ENCODE data around the gene CPVL.

CPVL gene

DNA sequence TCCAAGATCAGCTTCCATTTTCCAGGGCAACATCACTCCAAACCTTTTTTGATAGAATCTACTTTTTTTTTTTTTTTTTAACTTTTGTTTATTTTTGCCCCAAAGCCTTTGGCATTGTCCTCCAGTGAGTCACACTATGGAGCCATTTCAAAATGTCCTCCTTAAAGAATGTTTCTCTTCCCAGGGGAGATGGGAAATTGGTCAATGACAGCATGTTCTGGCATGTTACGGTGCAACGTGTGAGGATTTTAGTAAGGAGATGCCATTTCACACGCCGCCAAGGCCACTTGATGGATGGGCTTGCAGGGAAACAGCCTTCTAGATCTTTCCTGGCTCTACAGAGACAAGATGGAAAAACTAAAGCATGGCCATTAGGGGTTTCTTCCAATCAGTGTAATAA lies 157.5 kb downstream of the CPVL start:
- no peak for TF ChIP-seq EZH2 (IDR thresholded peaks at IDR 0.05; ENCODE audit: borderline replicate concordance, low read depth, low read length, severe bottlenecking)
- TF ChIP-seq, protein P1, sequence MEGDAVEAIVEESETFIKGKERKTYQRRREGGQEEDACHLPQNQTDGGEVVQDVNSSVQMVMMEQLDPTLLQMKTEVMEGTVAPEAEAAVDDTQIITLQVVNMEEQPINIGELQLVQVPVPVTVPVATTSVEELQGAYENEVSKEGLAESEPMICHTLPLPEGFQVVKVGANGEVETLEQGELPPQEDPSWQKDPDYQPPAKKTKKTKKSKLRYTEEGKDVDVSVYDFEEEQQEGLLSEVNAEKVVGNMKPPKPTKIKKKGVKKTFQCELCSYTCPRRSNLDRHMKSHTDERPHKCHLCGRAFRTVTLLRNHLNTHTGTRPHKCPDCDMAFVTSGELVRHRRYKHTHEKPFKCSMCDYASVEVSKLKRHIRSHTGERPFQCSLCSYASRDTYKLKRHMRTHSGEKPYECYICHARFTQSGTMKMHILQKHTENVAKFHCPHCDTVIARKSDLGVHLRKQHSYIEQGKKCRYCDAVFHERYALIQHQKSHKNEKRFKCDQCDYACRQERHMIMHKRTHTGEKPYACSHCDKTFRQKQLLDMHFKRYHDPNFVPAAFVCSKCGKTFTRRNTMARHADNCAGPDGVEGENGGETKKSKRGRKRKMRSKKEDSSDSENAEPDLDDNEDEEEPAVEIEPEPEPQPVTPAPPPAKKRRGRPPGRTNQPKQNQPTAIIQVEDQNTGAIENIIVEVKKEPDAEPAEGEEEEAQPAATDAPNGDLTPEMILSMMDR (IDR thresholded peaks at IDR 0.05; ENCODE audit: borderline replicate concordance, extremely low read depth, low read length, poor library complexity, severe bottlenecking) = no peak
- no peak for DNase-seq
- Histone ChIP-seq H3K27ac (ENCODE audit: low read length) (no peak overlapping the region), H3K9me3 (ENCODE audit: insufficient read depth, low read length, severe bottlenecking) (no peaks in the 10 kb centered on the region), H2AFZ (ENCODE audit: low read depth, low read length) (no peak overlapping the region), H3K9ac (ENCODE audit: low read depth, low read length) (no peak overlapping the region), H3K27me3 (ENCODE audit: insufficient read depth, low read length, poor library complexity) (no peaks in the 10 kb centered on the region), H3K4me3 (ENCODE audit: low read depth in 1 of 2, low read length in 2 of 2) (no peak overlapping the region), H3K79me2 (ENCODE audit: insufficient read depth, low read length) (no peaks in the 10 kb centered on the region), H3K4me2 (ENCODE audit: insufficient read depth, low read length) (no peak overlapping the region), H3K4me1 (ENCODE audit: insufficient read depth, low read length) (no peaks in the 10 kb centered on the region), H3K36me3 (ENCODE audit: insufficient read depth, low read length) (no peaks in the 10 kb centered on the region), H4K20me1 (ENCODE audit: insufficient read depth, low read length) (no peaks in the 10 kb centered on the region)
- ATAC-seq (ENCODE audit: insufficient read depth, low read depth) = no peak

DNA sequence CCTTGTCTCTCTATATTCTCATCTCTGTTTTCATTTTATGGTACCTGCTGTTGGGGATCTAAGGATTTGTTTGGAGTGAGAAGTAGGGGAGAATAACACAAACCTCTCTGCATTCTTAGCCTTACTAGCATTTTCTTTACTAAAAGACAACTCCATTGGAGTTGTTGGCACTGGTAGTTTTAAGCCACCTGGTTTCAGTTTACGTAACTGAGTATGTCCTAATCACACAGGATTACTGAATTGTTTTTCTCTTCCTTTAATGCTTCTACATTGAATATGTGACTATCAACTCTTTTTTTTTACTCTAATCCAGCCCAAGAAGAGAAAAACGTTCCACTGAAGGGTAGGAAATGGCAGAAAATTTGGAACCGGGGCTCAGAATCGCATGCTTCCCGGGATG lies 158.2 kb downstream of the CPVL start:
- H3K36me3 ChIP-seq (ENCODE audit: insufficient read depth, low read length) = no peaks in the 10 kb centered on the region
- DNase-seq = no peak
- H3K79me2 ChIP-seq (ENCODE audit: insufficient read depth, low read length) = no peaks in the 10 kb centered on the region
- no peak overlapping the region for H3K27ac ChIP-seq (ENCODE audit: low read length)
- H3K9me3 ChIP-seq (ENCODE audit: insufficient read depth, low read length, severe bottlenecking) = no peaks in the 10 kb centered on the region
- H3K4me3 ChIP-seq (ENCODE audit: low read depth in 1 of 2, low read length in 2 of 2) = no peak overlapping the region
- H3K27me3 ChIP-seq (ENCODE audit: insufficient read depth, low read length, poor library complexity) = no peaks in the 10 kb centered on the region
- no peaks in the 10 kb centered on the region for H3K4me1 ChIP-seq (ENCODE audit: insufficient read depth, low read length)
- H2AFZ ChIP-seq (ENCODE audit: low read depth, low read length) = no peak overlapping the region
- H3K4me2 ChIP-seq (ENCODE audit: insufficient read depth, low read length) = no peak overlapping the region
- H4K20me1 ChIP-seq (ENCODE audit: insufficient read depth, low read length) = no peaks in the 10 kb centered on the region
- TF ChIP-seq EZH2 (IDR thresholded peaks at IDR 0.05; ENCODE audit: borderline replicate concordance, low read depth, low read length, severe bottlenecking) = no peak
- TF ChIP-seq, protein P1 (IDR thresholded peaks at IDR 0.05; ENCODE audit: borderline replicate concordance, extremely low read depth, low read length, poor library complexity, severe bottlenecking) = no peak
- H3K9ac ChIP-seq (ENCODE audit: low read depth, low read length) = no peak overlapping the region
- no peak for ATAC-seq (ENCODE audit: insufficient read depth, low read depth)

DNA sequence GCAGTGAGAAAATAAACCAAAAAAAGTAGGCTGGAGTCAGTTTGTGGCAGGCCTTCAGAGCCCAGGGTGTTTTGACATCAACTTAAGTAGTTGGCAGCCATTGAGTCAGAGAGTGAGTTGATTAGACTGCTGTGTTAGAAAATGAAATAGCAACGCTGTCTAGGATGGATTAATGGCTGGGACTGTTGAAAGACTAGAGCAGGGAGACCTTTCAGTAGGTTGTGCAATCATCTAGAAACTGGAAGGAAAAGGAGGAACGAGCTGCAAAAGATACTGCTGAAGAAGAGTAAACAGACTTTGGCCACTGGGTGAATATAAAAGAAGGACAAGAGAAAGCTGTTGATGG lies 159.6 kb downstream of the CPVL start:
- no peak overlapping the region for H2AFZ ChIP-seq (ENCODE audit: low read depth, low read length)
- no peaks in the 10 kb centered on the region for H3K79me2 ChIP-seq (ENCODE audit: insufficient read depth, low read length)
- no peak overlapping the region for H3K4me3 ChIP-seq (ENCODE audit: low read depth in 1 of 2, low read length in 2 of 2)
- DNase-seq (no peak), ATAC-seq (ENCODE audit: insufficient read depth, low read depth) (no peak)
- H3K27me3 ChIP-seq (ENCODE audit: insufficient read depth, low read length, poor library complexity) = no peaks in the 10 kb centered on the region
- H3K36me3 ChIP-seq (ENCODE audit: insufficient read depth, low read length) = no peaks in the 10 kb centered on the region
- TF ChIP-seq, protein P1 (IDR thresholded peaks at IDR 0.05; ENCODE audit: borderline replicate concordance, extremely low read depth, low read length, poor library complexity, severe bottlenecking) = no peak
- TF ChIP-seq EZH2 (IDR thresholded peaks at IDR 0.05; ENCODE audit: borderline replicate concordance, low read depth, low read length, severe bottlenecking) = no peak
- H3K9ac ChIP-seq (ENCODE audit: low read depth, low read length) = no peak overlapping the region
- H3K4me2 ChIP-seq (ENCODE audit: insufficient read depth, low read length) = no peak overlapping the region
- no peaks in the 10 kb centered on the region for H3K9me3 ChIP-seq (ENCODE audit: insufficient read depth, low read length, severe bottlenecking)
- no peak overlapping the region for H3K27ac ChIP-seq (ENCODE audit: low read length)
- no peaks in the 10 kb centered on the region for H3K4me1 ChIP-seq (ENCODE audit: insufficient read depth, low read length)
- H4K20me1 ChIP-seq (ENCODE audit: insufficient read depth, low read length) = no peaks in the 10 kb centered on the region
